HepG2 (cell line): ENCODE data around the gene OLR1. TPM values are rescaled to one million over a fixed set of nuclear protein-coding genes. Genes with fewer than 3 reads are reported as not detected.
A peak's percentile ranks its signal among the peaks of the same experiment; 100 is the strongest.

Experiments used
- ARNT2 ChIP-seq: sonication (generic); formaldehyde crosslinking; IDR thresholded peaks from 2 replicates; pipeline ENCODE4 v1.8.0; 2022; ENCODE audit warnings: mild to moderate bottlenecking, low read depth, missing genetic modification reagents, moderate library complexity
- CBX2 ChIP-seq, 2 experiments: fragments of 200-600 bp in 1 of 2; sonication (generic); formaldehyde crosslinking in 1 of 2; IDR thresholded peaks; 2 replicates each; pipeline versions ENCODE4 v1.7.0 to v1.8.1; 2018 to 2022; ENCODE audit warnings: low read depth in 2 of 2, low read length in 1 of 2, mild to moderate bottlenecking in 1 of 2, missing genetic modification reagents in 1 of 2
- ESRRA ChIP-seq: sonication (generic); formaldehyde crosslinking; IDR thresholded peaks from 2 replicates; pipeline ENCODE4 v1.5.1; 2020; ENCODE audit warnings: mild to moderate bottlenecking, low read depth, missing genetic modification reagents
- GLMP ChIP-seq: sonication (generic); formaldehyde crosslinking; IDR thresholded peaks from 2 replicates; pipeline ENCODE4 v1.9.0; 2021; ENCODE audit warnings: missing genetic modification reagents, mild to moderate bottlenecking, borderline replicate concordance
- HOXA5 ChIP-seq: sonication (generic); formaldehyde crosslinking; IDR thresholded peaks from 2 replicates; pipeline ENCODE4 v1.4.0; 2020; ENCODE audit warnings: missing genetic modification reagents
- KLF9 ChIP-seq: IDR thresholded peaks from 2 replicates; pipeline ENCODE4 v1.6.1; 2016; ENCODE audit warnings: low read depth
- KMT2B ChIP-seq: IDR thresholded peaks from 2 replicates; pipeline ENCODE4 v1.6.1; 2016; ENCODE audit warnings: missing genetic modification reagents, missing compliant biosample characterization
- MIER2 ChIP-seq: IDR thresholded peaks from 2 replicates; pipeline ENCODE4 v1.6.1; 2016; ENCODE audit warnings: missing biosample characterization, missing genetic modification reagents
- RERE ChIP-seq: IDR thresholded peaks from 2 replicates; pipeline ENCODE4 v1.6.1; 2016; ENCODE audit warnings: low read depth, missing genetic modification reagents, missing compliant biosample characterization
- RFX3 ChIP-seq: IDR thresholded peaks from 2 replicates; pipeline ENCODE4 v1.6.1; 2016; ENCODE audit warnings: missing biosample characterization, missing genetic modification reagents
- ZBTB25 ChIP-seq: IDR thresholded peaks from 2 replicates; pipeline ENCODE4 v1.6.1; 2018; ENCODE audit warnings: missing genetic modification reagents
- ZNF274 ChIP-seq: sonication (generic); formaldehyde crosslinking; IDR thresholded peaks from 2 replicates; pipeline ENCODE4 v1.5.1; 2020; ENCODE audit warnings: mild to moderate bottlenecking, missing genetic modification reagents
- ZNF572 ChIP-seq: sonication (generic); formaldehyde crosslinking; IDR thresholded peaks from 2 replicates; pipeline ENCODE4 v1.5.1; 2020; ENCODE audit warnings: mild to moderate bottlenecking, missing genetic modification reagents
- ZNF724P ChIP-seq: sonication (generic); formaldehyde crosslinking; IDR thresholded peaks from 2 replicates; pipeline ENCODE4 v1.8.0; 2022; ENCODE audit warnings: missing genetic modification reagents, borderline replicate concordance
- polyA plus RNA-seq, 8 experiments: library from polyadenylated mRNA; depleted of rRNA in 3 of 8; stranded (reverse) in 7 of 8; unstranded in 1 of 8; fragments of >200 nt; fragmentation: Illumina TruSeq in 4 of 8; extraction: Trizol in 4 of 8; gene quantifications; 2 replicates each; pipeline versions ENCODE4 v1.2.1 to v1.2.3, GENCODE V29; 2011 to 2016; ENCODE audit warnings: low read depth in 4 of 8, missing spikeins in 1 of 8, mixed read lengths in 1 of 8; ENCODE audit not compliant: insufficient read depth in 1 of 8
- total RNA-seq, 5 experiments: library from RNA; depleted of rRNA; stranded (reverse); fragments of >200 nt; fragmentation: Illumina TruSeq; extraction: Trizol; gene quantifications; 2 replicates each; pipeline ENCODE4 v1.2.3, GENCODE V29; 2016; ENCODE audit warnings: low read depth in 1 of 5

Gene OLR1
- total and polyA plus RNA-seq, 2 of the 13 experiments (the other 11 are each of a cell fraction or from before 2014, with no cell fraction given): not detected

GRCh38 chr12:10211940-10212738 lies 40.2 kb upstream of the OLR1 start (continued):
- TF ChIP-seq RERE (CRISPR knock-in tag): no peak
- peak; percentile 66 for TF ChIP-seq KMT2B
- TF ChIP-seq KLF9 (CRISPR knock-in tag): no peak
- no peak for TF ChIP-seq ZNF274 (CRISPR knock-in tag)
- peak; percentile 44; the same call in 1 of the 2 replicates for TF ChIP-seq ZNF724P (CRISPR knock-in tag)
- 0 out of 2 replicates have a peak, but pooled peaks have one; percentile 25 for TF ChIP-seq HOXA5 (CRISPR knock-in tag)
- TF ChIP-seq ZBTB25 (CRISPR knock-in tag): no peak
- peak; percentile 65 for TF ChIP-seq ESRRA (CRISPR knock-in tag)
- no peak for TF ChIP-seq GLMP (CRISPR knock-in tag)
- TF ChIP-seq CBX2 (IDR thresholded peaks at IDR 0.05; ENCODE audit: low read depth, low read length): no peak
- peak; percentile 30; the same call in 1 of the 2 replicates for TF ChIP-seq CBX2 (CRISPR knock-in tag; IDR thresholded peaks at IDR 0.05; ENCODE audit: low read depth)
- TF ChIP-seq ZNF572 (CRISPR knock-in tag): no peak
- peak; percentile 74 for TF ChIP-seq ARNT2 (CRISPR knock-in tag)
- TF ChIP-seq RFX3 (CRISPR knock-in tag): no peak
- no peak; the same call in 1 of the 2 replicates for TF ChIP-seq MIER2 (CRISPR knock-in tag)
